Endometrial microvascular endothelial cells (primary cell): Measurements from ENCODE around the gene CYP4X1. TPM values are rescaled to one million over a fixed set of nuclear protein-coding genes. Genes with fewer than 3 reads are reported as not detected.
"Not testable (repeated sequence)": the region's sequence is repeated elsewhere in the genome, so short reads cannot be mapped to it uniquely, and the experiment has no call there.

Experiments used
- in situ Hi-C: cut with HindIII; loops from 2 replicates; pipeline ENCODE4 v1.10.0; 2017; ENCODE audit warnings: low sequenced_read_pairs, low pct_unique_long_range_greater_than_20kb; ENCODE audit errors: inconsistent ontology term
- total RNA-seq: library from RNA; depleted of rRNA; stranded (reverse); fragments of >200 nt; gene quantifications from one replicate; pipeline ENCODE4 v1.2.3, GENCODE V29; 2015; ENCODE audit errors: inconsistent ontology term

The CYP4X1 gene
- total RNA-seq, 1 donor from 2014 or later = not detected

- in situ Hi-C loops = no loop called here
Observed at GRCh38 chr1:47067097-47067594, 43.7 kb downstream of the CYP4X1 start, which contains the start of gene CYP4Z1. TSS of gene CYP4Z1 (plus strand) at chr1:47067231. CDS start at chr1:47067491, 260 bp downstream.

GRCh38 chr1:47069080-47069479 lies 45.6 kb downstream of the CYP4X1 start:
- in situ Hi-C loops = not testable (repeated sequence)

- in situ Hi-C loops = not testable (repeated sequence)
Observed at GRCh38 chr1:47069509-47069908, 46.0 kb downstream of the CYP4X1 start.

- in situ Hi-C loops = not testable (repeated sequence)
Observed at GRCh38 chr1:47089356-47089755, 65.9 kb downstream of the CYP4X1 start.

GRCh38 chr1:47091476-47091875 lies 68.0 kb downstream of the CYP4X1 start:
- in situ Hi-C loops = not testable (repeated sequence)

Other genes with a start within 250 kb of the CYP4X1 start
- not detected for gene CYP4B1, start 224.6 kb upstream of the CYP4X1 start, total RNA-seq
- gene CYP4A11, start 82.2 kb upstream of the CYP4X1 start, total RNA-seq = not detected
- not detected for gene CYP4Z1, start 43.6 kb downstream of the CYP4X1 start, total RNA-seq
- gene CYP4A22, start 113.8 kb downstream of the CYP4X1 start, total RNA-seq = not detected
- gene PDZK1IP1, start 166.4 kb downstream of the CYP4X1 start, total RNA-seq = not detected
- 22.0 TPM for gene TAL1, start 208.6 kb downstream of the CYP4X1 start, total RNA-seq